CD14-positive monocyte (primary cell): ENCODE measurements around the gene FAM227B. TPM values are rescaled to one million over a fixed set of nuclear protein-coding genes. Genes with fewer than 3 reads are reported as not detected.

ENCODE experiments used
- DNase-seq, 3 donors: peaks; one replicate each; pipeline ENCODE4 v3.0.0-alpha.2; 2011 to 2022
- H2AFZ ChIP-seq: 2 replicates; pipeline ENCODE4 v1.6.0; 2012; ENCODE audit warnings: mild to moderate bottlenecking, low read depth, low read length, inconsistent platforms; ENCODE audit not compliant: insufficient read depth, poor library complexity, severe bottlenecking
- H3K27ac ChIP-seq, 2 donors: 1 replicate in 1 of 2; 2 replicates in 1 of 2; pipeline ENCODE4 v1.5.1; 2012 to 2013; ENCODE audit warnings: low read length in 2 of 2, control low read depth in 1 of 2, inconsistent platforms in 1 of 2, low read depth in 1 of 2, mild to moderate bottlenecking in 1 of 2
- H3K27me3 ChIP-seq, 2 donors: one replicate each; pipeline versions ENCODE4 v1.6.0 to v1.6.1; 2011 to 2013; ENCODE audit warnings: low read length in 2 of 2; ENCODE audit not compliant: control insufficient read depth in 2 of 2, insufficient read depth in 2 of 2
- H3K36me3 ChIP-seq, 2 donors: replicated peaks in 1 of 2; 1 replicate in 1 of 2; 2 replicates in 1 of 2; pipeline versions ENCODE4 v1.5.1 to v1.6.1; 2012 to 2013; ENCODE audit warnings: low read length in 2 of 2, control low read depth in 1 of 2, inconsistent platforms in 1 of 2, mild to moderate bottlenecking in 1 of 2; ENCODE audit not compliant: insufficient read depth in 2 of 2, control insufficient read depth in 1 of 2
- H3K4me1 ChIP-seq, 2 donors: 1 replicate in 1 of 2; 2 replicates in 1 of 2; pipeline versions ENCODE4 v1.5.1 to v1.6.1; 2012 to 2013; ENCODE audit warnings: low read length in 2 of 2, control low read depth in 1 of 2, inconsistent platforms in 1 of 2, mild to moderate bottlenecking in 1 of 2, moderate library complexity in 1 of 2; ENCODE audit not compliant: insufficient read depth in 2 of 2, control insufficient read depth in 1 of 2
- H3K4me2 ChIP-seq: replicated peaks from 2 replicates; pipeline ENCODE3; 2012; ENCODE audit warnings: low read length, moderate library complexity, mild to moderate bottlenecking; ENCODE audit not compliant: poor library complexity, severe bottlenecking; ENCODE audit errors: extremely low read depth
- H3K4me3 ChIP-seq, 3 experiments: fragments of 200-600 bp in 1 of 3; sonication (generic) in 1 of 3; replicated peaks in 1 of 3; 1 replicate in 2 of 3; 2 replicates in 1 of 3; pipeline ENCODE4 v1.5.1; 2011 to 2013; ENCODE audit warnings: low read length in 3 of 3, mild to moderate bottlenecking in 3 of 3, control low read depth in 2 of 3, low read depth in 2 of 3, inconsistent platforms in 1 of 3, moderate library complexity in 1 of 3
- H3K79me2 ChIP-seq: 2 replicates; pipeline ENCODE4 v1.6.0; 2012; ENCODE audit warnings: mild to moderate bottlenecking, control low read depth, inconsistent platforms, low read length, moderate library complexity; ENCODE audit not compliant: insufficient read depth
- H3K9ac ChIP-seq: 2 replicates; pipeline ENCODE4 v1.6.0; 2017; ENCODE audit warnings: low read length, mild to moderate bottlenecking; ENCODE audit not compliant: insufficient read depth, poor library complexity, severe bottlenecking
- H3K9me3 ChIP-seq, 2 donors: replicated peaks in 1 of 2; 1 replicate in 1 of 2; 2 replicates in 1 of 2; pipeline versions ENCODE4 v1.5.1 to v1.6.1; 2012 to 2013; ENCODE audit warnings: low read length in 2 of 2, control low read depth in 1 of 2; ENCODE audit not compliant: control insufficient read depth in 1 of 2, insufficient read depth in 1 of 2
- H4K20me1 ChIP-seq: 2 replicates; pipeline ENCODE4 v1.6.0; 2012; ENCODE audit warnings: mild to moderate bottlenecking, low read length, control low read depth, moderate library complexity; ENCODE audit not compliant: insufficient read depth
- H3K27ac Mint-ChIP-seq, 7 donors: one replicate each; pipeline ENCODE4 v1.8.0; 2020; ENCODE audit warnings: mild to moderate bottlenecking in 7 of 7, mixed read lengths in 7 of 7, moderate library complexity in 6 of 7, inconsistent platforms in 2 of 7
- H3K27me3 Mint-ChIP-seq, 3 donors: one replicate each; pipeline ENCODE4 v1.8.0; 2021 to 2022; ENCODE audit warnings: low read depth in 3 of 3, mild to moderate bottlenecking in 3 of 3, mixed read lengths in 3 of 3, moderate library complexity in 3 of 3, inconsistent platforms in 1 of 3
- H3K36me3 Mint-ChIP-seq, 2 donors: one replicate each; pipeline ENCODE4 v1.8.0; 2020; ENCODE audit warnings: mixed read lengths in 2 of 2, inconsistent platforms in 1 of 2, mild to moderate bottlenecking in 1 of 2
- H3K4me1 Mint-ChIP-seq: one replicate; pipeline ENCODE4 v1.8.0; 2020; ENCODE audit warnings: mild to moderate bottlenecking, mixed read lengths
- H3K4me3 Mint-ChIP-seq, 2 donors: one replicate each; pipeline ENCODE4 v1.8.0; 2020; ENCODE audit warnings: mild to moderate bottlenecking in 2 of 2, mixed read lengths in 2 of 2, moderate library complexity in 1 of 2
- H3K9me3 Mint-ChIP-seq, 7 donors: one replicate each; pipeline ENCODE4 v1.8.0; 2020 to 2022; ENCODE audit warnings: mixed read lengths in 7 of 7, mild to moderate bottlenecking in 6 of 7, moderate library complexity in 6 of 7, inconsistent platforms in 2 of 7
- WGBS: methylation state at CpG from one replicate; pipeline ENCODE4 v1.1.5; 2013; ENCODE audit warnings: missing lambda C conversion rate; ENCODE audit not compliant: insufficient coverage; 5-methylcytosine and 5-hydroxymethylcytosine counted together
- intact Hi-C, 2 donors: fragments of 100-400 bp; cut with micrococcal nuclease; formaldehyde crosslinking; loops; one replicate each; pipeline versions ENCODE4 v1.15.0 to v1.15.1; 2023
- polyA plus RNA-seq, 3 donors: library from polyadenylated mRNA; depleted of rRNA in 1 of 3; unstranded in 2 of 3; stranded (reverse) in 1 of 3; fragments of 300-500 nt in 2 of 3; fragments of >200 nt in 1 of 3; fragmentation: Illumina TruSeq in 2 of 3; gene quantifications; 1 replicate in 2 of 3; 2 replicates in 1 of 3; pipeline ENCODE4 v1.2.3, GENCODE V29; 2012 to 2021
- TF ChIP-seq, protein P1 (sequence below): fragments of 200-600 bp; IDR thresholded peaks from one replicate; pipeline ENCODE4 v1.8.0; 2022; ENCODE audit warnings: antibody characterized with exemption, mild to moderate bottlenecking

FAM227B gene
- polyA plus RNA-seq, 3 donors = 0.28 to 0.72 (median 0.49) TPM

- intact Hi-C loops = no loop called here
- Histone ChIP-seq H3K4me1 (no peaks in the 10 kb centered on the region), H3K27me3 (no peaks in the 10 kb centered on the region), H2AFZ (no peak overlapping the region), H3K9ac (no peak overlapping the region), H3K27ac (no peak overlapping the region), H3K36me3 (peaks cover 15 to 58% of the 10 kb centered on the region in 2 donors), H3K79me2 (peaks cover 2% of the 10 kb centered on the region), H3K4me3 (no peak overlapping the region), H3K9me3 (no peaks in the 10 kb centered on the region), H3K4me2 (no peak overlapping the region), H4K20me1 (no peaks in the 10 kb centered on the region)
- Mint-ChIP-seq H3K4me1 (no peaks in the 10 kb centered on the region), H3K9me3 (peaks cover 0 to 6% (median 3%) of the 10 kb centered on the region in 7 donors), H3K27me3 (no peaks in the 10 kb centered on the region), H3K27ac (no peak overlapping the region), H3K4me3 (no peak overlapping the region), H3K36me3 (peaks cover 69 to 81% of the 10 kb centered on the region in 2 donors)
- TF ChIP-seq, protein P1, sequence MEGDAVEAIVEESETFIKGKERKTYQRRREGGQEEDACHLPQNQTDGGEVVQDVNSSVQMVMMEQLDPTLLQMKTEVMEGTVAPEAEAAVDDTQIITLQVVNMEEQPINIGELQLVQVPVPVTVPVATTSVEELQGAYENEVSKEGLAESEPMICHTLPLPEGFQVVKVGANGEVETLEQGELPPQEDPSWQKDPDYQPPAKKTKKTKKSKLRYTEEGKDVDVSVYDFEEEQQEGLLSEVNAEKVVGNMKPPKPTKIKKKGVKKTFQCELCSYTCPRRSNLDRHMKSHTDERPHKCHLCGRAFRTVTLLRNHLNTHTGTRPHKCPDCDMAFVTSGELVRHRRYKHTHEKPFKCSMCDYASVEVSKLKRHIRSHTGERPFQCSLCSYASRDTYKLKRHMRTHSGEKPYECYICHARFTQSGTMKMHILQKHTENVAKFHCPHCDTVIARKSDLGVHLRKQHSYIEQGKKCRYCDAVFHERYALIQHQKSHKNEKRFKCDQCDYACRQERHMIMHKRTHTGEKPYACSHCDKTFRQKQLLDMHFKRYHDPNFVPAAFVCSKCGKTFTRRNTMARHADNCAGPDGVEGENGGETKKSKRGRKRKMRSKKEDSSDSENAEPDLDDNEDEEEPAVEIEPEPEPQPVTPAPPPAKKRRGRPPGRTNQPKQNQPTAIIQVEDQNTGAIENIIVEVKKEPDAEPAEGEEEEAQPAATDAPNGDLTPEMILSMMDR = no peak
- no peak for DNase-seq
Observed at GRCh38 chr15:49293941-49294340, 326.7 kb downstream of the FAM227B start.

DNA sequence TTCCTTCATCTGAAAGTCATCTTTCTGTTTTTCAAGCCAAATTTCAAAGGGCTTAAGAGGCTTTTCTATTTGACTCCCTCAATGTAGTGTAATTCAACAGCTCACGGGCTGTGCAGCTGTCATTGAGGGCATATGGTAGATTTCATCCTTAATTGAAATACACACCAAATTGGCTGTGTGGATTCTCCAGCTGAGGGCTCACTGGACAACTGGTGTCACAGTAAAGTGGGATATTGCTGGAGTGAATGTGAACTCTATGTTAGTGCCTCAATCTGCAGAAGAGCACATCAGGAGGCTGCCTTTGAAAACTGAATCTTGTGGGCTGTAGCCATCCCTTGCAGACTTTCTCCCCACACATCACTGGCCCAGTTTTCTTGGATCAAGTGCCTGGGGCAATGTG lies 330.4 kb downstream of the FAM227B start:
- Histone ChIP-seq H3K9ac (no peak overlapping the region), H3K4me1 (no peaks in the 10 kb centered on the region), H3K4me2 (no peak overlapping the region), H3K4me3 (no peak overlapping the region), H3K9me3 (no peaks in the 10 kb centered on the region), H3K79me2 (no peaks in the 10 kb centered on the region), H4K20me1 (no peaks in the 10 kb centered on the region), H3K36me3 (peaks cover 19 to 81% of the 10 kb centered on the region in 2 donors), H2AFZ (no peak overlapping the region), H3K27ac (no peak overlapping the region), H3K27me3 (no peaks in the 10 kb centered on the region)
- peaks cover 68 to 74% of the 10 kb centered on the region in 2 donors for H3K36me3 Mint-ChIP-seq
- WGBS = no CpG with 5 or more reads among the region's 1 CpG
- intact Hi-C loops = no loop called here
- DNase-seq = no peak
- no peaks in the 10 kb centered on the region for H3K4me1 Mint-ChIP-seq
- peaks cover 0 to 1% (median 0%) of the 10 kb centered on the region in 3 donors for H3K27me3 Mint-ChIP-seq
- TF ChIP-seq, protein P1 = no peak
- H3K27ac Mint-ChIP-seq = no peak overlapping the region
- no peaks in the 10 kb centered on the region for H3K9me3 Mint-ChIP-seq
- no peak overlapping the region for H3K4me3 Mint-ChIP-seq
